ENCODE measurements around the gene CFAP141.

GRCh38 chr1:154237880-154238506, 31.9 kb upstream of the CFAP141 start:
- TF ChIP-seq CTCF (IDR thresholded peaks at IDR 0.05 in 8 of 11, conservative IDR thresholded peaks at IDR 0.05 in 3 of 11) (no peak), POLR2A (IDR thresholded peaks at IDR 0.05) (no peak)

Measured in spleen (tissue), 7 donors.